HepG2 (cell line): ENCODE measurements around the gene TM9SF3. TPM values are rescaled to one million over a fixed set of nuclear protein-coding genes. Genes with fewer than 3 reads are reported as not detected.

Source experiments
- ATAC-seq: fragments of 200-7000 bp; cut with Tn5 transposase; 3 replicates; pipeline ENCODE4 v1.9.1; 2020; ENCODE audit warnings: mild to moderate bottlenecking, moderate library complexity
- BruUV-seq: library from RNA; stranded (reverse); fragments of 400-500 nt; replicated peaks from 2 replicates; lab custom pipeline; 2021; lab: Mats Ljungman, UMichigan
- CTCF ChIA-PET: fragments of 300-600 bp; formaldehyde crosslinking; extraction: SDS; loops from one replicate; lab custom pipeline; 2021; ENCODE audit warnings: low total read pairs, inconsistent platforms, low intra/inter-chr PET ratio; lab: Yijun Ruan, JAX
- POLR2A ChIA-PET: fragments of 350-600 bp; sonication (Branson Sonifier 250); formaldehyde crosslinking; loops from one replicate; lab custom pipeline; 2020; ENCODE audit warnings: antibody characterized with exemption, inconsistent platforms; lab: Yijun Ruan, JAX
- DNase-seq: peaks from one replicate; pipeline ENCODE4 v3.0.0-alpha.2; 2015; ENCODE audit warnings: low spot score
- FAIRE-seq: peaks from 3 replicates; lab custom pipeline; 2011; peaks lifted over from hg19 to GRCh38; lab: Jason Lieb, UNC
- H2AFZ ChIP-seq: one replicate; pipeline ENCODE4 v1.6.1; 2011; ENCODE audit warnings: low read length, inconsistent platforms
- H3K27ac ChIP-seq: fragments of 300-600 bp; 3 replicates; pipeline ENCODE4 v1.8.0; 2011; ENCODE audit warnings: mixed run types, mild to moderate bottlenecking, mixed read lengths, low read length, inconsistent platforms; ENCODE audit not compliant: insufficient read depth; ENCODE audit errors: extremely low read length
- H3K27me3 ChIP-seq, 2 experiments: fragments of 200-600 bp in 1 of 2; 2 replicates in 1 of 2; 3 replicates in 1 of 2; pipeline versions ENCODE4 v1.6.0 to v1.8.0; 2011; ENCODE audit warnings: low read length in 2 of 2, mild to moderate bottlenecking in 2 of 2, moderate library complexity in 2 of 2, inconsistent platforms in 1 of 2; ENCODE audit not compliant: insufficient read depth in 2 of 2, control insufficient read depth in 1 of 2
- H3K36me3 ChIP-seq, 2 experiments: fragments of 200-600 bp in 1 of 2; replicated peaks in 1 of 2; 2 replicates in 1 of 2; 3 replicates in 1 of 2; pipeline versions ENCODE4 v1.5.1 to v1.8.0; 2011; ENCODE audit warnings: low read length in 2 of 2, inconsistent platforms in 1 of 2; ENCODE audit not compliant: insufficient read depth in 2 of 2, control insufficient read depth in 1 of 2
- H3K4me1 ChIP-seq: 2 replicates; pipeline ENCODE4 v1.5.1; 2012; ENCODE audit warnings: low read length, inconsistent platforms; ENCODE audit not compliant: insufficient read depth
- H3K4me2 ChIP-seq: 2 replicates; pipeline ENCODE4 v1.6.0; 2011; ENCODE audit warnings: low read depth, low read length, inconsistent platforms
- H3K4me3 ChIP-seq, 3 experiments: fragments of 200-600 bp in 1 of 3; sonication (generic), shearing (Covaris generic) in 1 of 3; replicated peaks in 1 of 3; 2 replicates each; pipeline ENCODE4 v1.5.1; 2011 to 2016; ENCODE audit warnings: low read length in 3 of 3, inconsistent platforms in 2 of 3, low read depth in 2 of 3, mild to moderate bottlenecking in 2 of 3, control low read depth in 1 of 3, mixed read lengths in 1 of 3; ENCODE audit not compliant: insufficient read depth in 1 of 3
- H3K79me2 ChIP-seq: one replicate; pipeline ENCODE4 v1.6.1; 2011; ENCODE audit warnings: low read length, inconsistent platforms; ENCODE audit not compliant: insufficient read depth
- H3K9ac ChIP-seq: 2 replicates; pipeline ENCODE4 v1.6.0; 2011; ENCODE audit warnings: mild to moderate bottlenecking, low read depth, low read length, inconsistent platforms; ENCODE audit not compliant: insufficient read depth
- H3K9me3 ChIP-seq: 2 replicates; pipeline ENCODE4 v1.5.1; 2012; ENCODE audit warnings: mild to moderate bottlenecking, low read length
- H4K20me1 ChIP-seq: 2 replicates; pipeline ENCODE4 v1.6.0; 2011; ENCODE audit warnings: inconsistent platforms, mild to moderate bottlenecking, low read length, moderate library complexity; ENCODE audit not compliant: insufficient read depth
- ATAD3A ChIP-seq: sonication (generic); formaldehyde crosslinking; IDR thresholded peaks from 2 replicates; pipeline ENCODE4 v1.4.0; 2020; ENCODE audit warnings: missing genetic modification reagents
- FOSL1 ChIP-seq: sonication (generic); formaldehyde crosslinking; IDR thresholded peaks from 2 replicates; pipeline ENCODE4 v1.9.0; 2021; ENCODE audit warnings: missing genetic modification reagents, borderline replicate concordance
- SIX4 ChIP-seq: sonication (generic); formaldehyde crosslinking; IDR thresholded peaks from 2 replicates; pipeline ENCODE4 v1.4.0; 2020; ENCODE audit warnings: missing genetic modification reagents
- SSRP1 ChIP-seq: IDR thresholded peaks from 2 replicates; pipeline ENCODE4 v1.6.1; 2016; ENCODE audit warnings: control low read depth
- XBP1 ChIP-seq: sonication (generic); formaldehyde crosslinking; IDR thresholded peaks from 2 replicates; pipeline ENCODE4 v1.5.0; 2020; ENCODE audit warnings: missing genetic modification reagents
- ZHX2 ChIP-seq, 2 experiments: sonication (generic) in 1 of 2; formaldehyde crosslinking in 1 of 2; IDR thresholded peaks; 2 replicates each; pipeline versions ENCODE4 v1.6.1 to v1.9.0; 2014 to 2022; ENCODE audit warnings: antibody characterized with exemption in 1 of 2, borderline replicate concordance in 1 of 2, inconsistent platforms in 1 of 2, low read depth in 1 of 2, missing genetic modification reagents in 1 of 2
- ZNF142 ChIP-seq: sonication (generic); formaldehyde crosslinking; IDR thresholded peaks from 2 replicates; pipeline ENCODE4 v1.4.0; 2020; ENCODE audit warnings: missing genetic modification reagents
- ZNF572 ChIP-seq: sonication (generic); formaldehyde crosslinking; IDR thresholded peaks from 2 replicates; pipeline ENCODE4 v1.5.1; 2020; ENCODE audit warnings: mild to moderate bottlenecking, missing genetic modification reagents
- ZSCAN5A ChIP-seq: sonication (generic); formaldehyde crosslinking; IDR thresholded peaks from 2 replicates; pipeline ENCODE4 v1.8.0; 2022; ENCODE audit warnings: mild to moderate bottlenecking, missing genetic modification reagents, borderline replicate concordance
- WGBS: methylation state at CpG from one replicate; pipeline ENCODE4 v1.1.6; 2017; ENCODE audit warnings: low lambda C conversion rate; 5-methylcytosine and 5-hydroxymethylcytosine counted together
- in situ Hi-C: cut with HindIII; loops from 2 replicates; pipeline ENCODE4 v1.10.0; 2017; ENCODE audit warnings: low pct_unique_long_range_greater_than_20kb; ENCODE audit not compliant: extremely low pct_ligation_motif_present
- intact Hi-C: fragments of 100-400 bp; cut with micrococcal nuclease; formaldehyde crosslinking; loops from one replicate; pipeline ENCODE4 v1.10.0; 2022; ENCODE audit not compliant: unreplicated experiment
- polyA plus RNA-seq, 8 experiments: library from polyadenylated mRNA; depleted of rRNA in 3 of 8; stranded (reverse) in 7 of 8; unstranded in 1 of 8; fragments of >200 nt; fragmentation: Illumina TruSeq in 4 of 8; extraction: Trizol in 4 of 8; gene quantifications; 2 replicates each; pipeline versions ENCODE4 v1.2.1 to v1.2.3, GENCODE V29; 2011 to 2016; ENCODE audit warnings: low read depth in 4 of 8, missing spikeins in 1 of 8, mixed read lengths in 1 of 8; ENCODE audit not compliant: insufficient read depth in 1 of 8
- total RNA-seq, 5 experiments: library from RNA; depleted of rRNA; stranded (reverse); fragments of >200 nt; fragmentation: Illumina TruSeq; extraction: Trizol; gene quantifications; 2 replicates each; pipeline ENCODE4 v1.2.3, GENCODE V29; 2016; ENCODE audit warnings: low read depth in 1 of 5
- TF ChIP-seq, protein P1 (sequence below): sonication (generic); formaldehyde crosslinking; IDR thresholded peaks from 2 replicates; pipeline ENCODE4 v1.4.0; 2020; ENCODE audit warnings: missing genetic modification reagents

The TM9SF3 gene
- total and polyA plus RNA-seq, 2 of the 13 experiments (the other 11 are each of a cell fraction or from before 2014, with no cell fraction given), result 43.8 to 120 TPM

GRCh38 chr10:96497391-96497790 lies 89.4 kb downstream of the TM9SF3 start:
- FAIRE-seq, result no peak

More at GRCh38 chr10:96497391-96497790, 89.4 kb downstream of the TM9SF3 start:
- Histone ChIP-seq H4K20me1 (no peaks in the 10 kb centered on the region), H3K79me2 (no peaks in the 10 kb centered on the region), H3K27me3 (peaks cover 2 to 25% of the 10 kb centered on the region in 2 experiments; a peak in 4 of 5 replicates), H3K4me2 (no peak overlapping the region), H3K9ac (no peak overlapping the region), H3K9me3 (no peaks in the 10 kb centered on the region), H3K27ac (no peak overlapping the region), H3K4me3 (no peak overlapping the region), H3K36me3 (no peaks in the 10 kb centered on the region), H2AFZ (no peak overlapping the region), H3K4me1 (peaks cover 26% of the 10 kb centered on the region)
- intact Hi-C loops, result no loop called here
- no TSS peak for BruUV-seq
- CTCF ChIA-PET, result no interaction called here
- POLR2A ChIA-PET, result no interaction called here
- 30% methylated on average over 5 of the region's 5 CpGs for WGBS
- in situ Hi-C loops, result no loop called here
- no peak for TF ChIP-seq ZSCAN5A (CRISPR knock-in tag)
- no peak for TF ChIP-seq SSRP1
- TF ChIP-seq, protein P1, sequence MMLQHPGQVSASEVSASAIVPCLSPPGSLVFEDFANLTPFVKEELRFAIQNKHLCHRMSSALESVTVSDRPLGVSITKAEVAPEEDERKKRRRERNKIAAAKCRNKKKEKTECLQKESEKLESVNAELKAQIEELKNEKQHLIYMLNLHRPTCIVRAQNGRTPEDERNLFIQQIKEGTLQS (CRISPR knock-in tag), result no peak
- TF ChIP-seq FOSL1, result no peak
- TF ChIP-seq XBP1 (CRISPR knock-in tag), result no peak
- no peak for TF ChIP-seq ZNF142 (CRISPR knock-in tag)
- no peak for TF ChIP-seq ATAD3A (CRISPR knock-in tag)
- TF ChIP-seq SIX4 (CRISPR knock-in tag), result no peak
- TF ChIP-seq ZHX2 (IDR thresholded peaks at IDR 0.05; ENCODE audit: low read depth), result no peak
- TF ChIP-seq ZHX2 (CRISPR knock-in tag; IDR thresholded peaks at IDR 0.05; ENCODE audit: borderline replicate concordance), result no peak
- TF ChIP-seq ZNF572 (CRISPR knock-in tag), result no peak
- no peak for DNase-seq
- no peak for ATAC-seq
